Measurements from ENCODE around the gene METTL13. TPM values are rescaled to one million over a fixed set of nuclear protein-coding genes. Genes with fewer than 3 reads are reported as not detected.

The METTL13 gene
- total and polyA plus RNA-seq, 9 of the 15 experiments (the other 6 are each of a cell fraction or from before 2014, with no cell fraction given), result 18.9 to 78.9 (median 54.9) TPM

DNA sequence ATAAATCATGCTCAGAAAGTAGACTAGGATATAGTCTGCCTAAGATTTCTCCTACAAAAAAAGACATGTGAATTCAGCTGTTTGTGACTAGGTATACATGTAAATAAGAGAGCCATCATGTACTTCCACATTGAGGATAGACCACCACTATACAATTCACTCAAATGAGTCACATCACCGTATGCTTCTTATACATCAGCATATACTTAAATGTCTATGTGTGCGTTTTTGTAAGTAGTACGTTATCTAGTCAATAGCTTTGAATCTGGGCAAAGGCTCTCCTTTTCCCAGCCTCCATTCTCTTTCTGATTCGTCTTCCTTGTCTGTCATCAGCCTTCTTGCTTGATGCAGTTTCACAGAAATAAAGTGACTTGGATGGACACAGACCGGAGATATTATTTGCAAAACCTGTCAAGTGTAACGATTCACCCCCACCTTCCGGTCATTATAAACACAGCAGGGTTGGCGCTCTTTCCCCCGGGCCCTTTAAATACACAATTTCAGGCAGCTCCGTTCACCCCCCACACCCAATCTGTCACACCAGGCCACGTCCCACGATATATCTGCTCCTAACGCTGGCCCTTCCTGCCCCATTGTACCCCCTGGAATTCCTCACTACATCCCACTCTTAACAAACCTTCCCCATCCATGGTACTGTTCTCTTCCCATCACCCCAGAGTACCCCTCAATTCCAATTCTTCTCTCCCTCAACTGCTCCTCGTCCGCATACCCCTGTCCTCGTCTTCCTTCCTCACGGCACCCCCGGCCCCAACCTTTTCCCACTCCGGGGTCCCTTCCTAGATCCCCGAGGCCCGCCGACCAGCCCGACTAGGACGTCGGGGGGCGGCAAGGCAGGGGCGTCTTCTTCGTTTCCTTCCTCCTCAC lies 40.2 kb upstream of the METTL13 start (continued):
- TF ChIP-seq, protein P1, sequence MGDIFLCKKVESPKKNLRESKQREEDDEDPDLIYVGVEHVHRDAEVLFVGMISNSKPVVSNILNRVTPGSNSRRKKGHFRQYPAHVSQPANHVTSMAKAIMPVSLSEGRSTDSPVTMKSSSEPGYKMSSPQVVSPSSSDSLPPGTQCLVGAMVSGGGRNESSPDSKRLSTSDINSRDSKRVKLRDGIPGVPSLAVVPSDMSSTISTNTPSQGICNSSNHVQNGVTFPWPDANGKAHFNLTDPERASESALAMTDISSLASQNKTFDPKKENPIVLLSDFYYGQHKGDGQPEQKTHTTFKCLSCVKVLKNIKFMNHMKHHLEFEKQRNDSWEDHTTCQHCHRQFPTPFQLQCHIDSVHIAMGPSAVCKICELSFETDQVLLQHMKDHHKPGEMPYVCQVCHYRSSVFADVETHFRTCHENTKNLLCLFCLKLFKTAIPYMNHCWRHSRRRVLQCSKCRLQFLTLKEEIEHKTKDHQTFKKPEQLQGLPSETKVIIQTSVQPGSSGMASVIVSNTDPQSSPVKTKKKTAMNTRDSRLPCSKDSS (IDR thresholded peaks at IDR 0.05; ENCODE audit: low read depth, partially characterized antibody), result no peak
- TF ChIP-seq, protein P2, sequence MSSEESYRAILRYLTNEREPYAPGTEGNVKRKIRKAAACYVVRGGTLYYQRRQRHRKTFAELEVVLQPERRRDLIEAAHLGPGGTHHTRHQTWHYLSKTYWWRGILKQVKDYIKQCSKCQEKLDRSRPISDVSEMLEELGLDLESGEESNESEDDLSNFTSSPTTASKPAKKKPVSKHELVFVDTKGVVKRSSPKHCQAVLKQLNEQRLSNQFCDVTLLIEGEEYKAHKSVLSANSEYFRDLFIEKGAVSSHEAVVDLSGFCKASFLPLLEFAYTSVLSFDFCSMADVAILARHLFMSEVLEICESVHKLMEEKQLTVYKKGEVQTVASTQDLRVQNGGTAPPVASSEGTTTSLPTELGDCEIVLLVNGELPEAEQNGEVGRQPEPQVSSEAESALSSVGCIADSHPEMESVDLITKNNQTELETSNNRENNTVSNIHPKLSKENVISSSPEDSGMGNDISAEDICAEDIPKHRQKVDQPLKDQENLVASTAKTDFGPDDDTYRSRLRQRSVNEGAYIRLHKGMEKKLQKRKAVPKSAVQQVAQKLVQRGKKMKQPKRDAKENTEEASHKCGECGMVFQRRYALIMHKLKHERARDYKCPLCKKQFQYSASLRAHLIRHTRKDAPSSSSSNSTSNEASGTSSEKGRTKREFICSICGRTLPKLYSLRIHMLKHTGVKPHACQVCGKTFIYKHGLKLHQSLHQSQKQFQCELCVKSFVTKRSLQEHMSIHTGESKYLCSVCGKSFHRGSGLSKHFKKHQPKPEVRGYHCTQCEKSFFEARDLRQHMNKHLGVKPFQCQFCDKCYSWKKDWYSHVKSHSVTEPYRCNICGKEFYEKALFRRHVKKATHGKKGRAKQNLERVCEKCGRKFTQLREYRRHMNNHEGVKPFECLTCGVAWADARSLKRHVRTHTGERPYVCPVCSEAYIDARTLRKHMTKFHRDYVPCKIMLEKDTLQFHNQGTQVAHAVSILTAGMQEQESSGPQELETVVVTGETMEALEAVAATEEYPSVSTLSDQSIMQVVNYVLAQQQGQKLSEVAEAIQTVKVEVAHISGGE (CRISPR knock-in tag; IDR thresholded peaks at IDR 0.05), result no peak; a peak in 1 of 6 replicates
- TF ChIP-seq MBD1 (CRISPR knock-in tag; IDR thresholded peaks at IDR 0.05), result no peak
- no peak for TF ChIP-seq FOXJ3 (CRISPR knock-in tag; IDR thresholded peaks at IDR 0.05)
- TF ChIP-seq SP1 (CRISPR knock-in tag; IDR thresholded peaks at IDR 0.05), result no peak
- peak; percentile 61; the same call in 1 of the 2 replicates for TF ChIP-seq SMARCA5 (IDR thresholded peaks at IDR 0.05)
- TF ChIP-seq MECOM (CRISPR knock-in tag; IDR thresholded peaks at IDR 0.05), result no peak
- no peak for TF ChIP-seq NONO (IDR thresholded peaks at IDR 0.05; ENCODE audit: low read depth in 2 of 2, low read length in 1 of 2)
- TF ChIP-seq TRIM24 (IDR thresholded peaks at IDR 0.05), result no peak; a peak in 1 of 4 replicates
- TF ChIP-seq ZBED1 (IDR thresholded peaks at IDR 0.05), result no peak
- TF ChIP-seq POLR3A (IDR thresholded peaks at IDR 0.05; ENCODE audit: borderline replicate concordance, extremely low read depth, insufficient read depth, insufficient read length), result no peak
- no peak for TF ChIP-seq CBX8 (IDR thresholded peaks at IDR 0.05; ENCODE audit: borderline replicate concordance, extremely low read depth, low read depth, low read length, poor library complexity, severe bottlenecking)
- TF ChIP-seq GATA2 (CRISPR knock-in tag; IDR thresholded peaks at IDR 0.05), result no peak
- TF ChIP-seq MAFG (tag; conservative IDR thresholded peaks at IDR 0.05), result peak; percentile 40
- peak in 1 of 2 experiments; percentile 94; a peak in 2 of 4 replicates for TF ChIP-seq HDAC1 (IDR thresholded peaks at IDR 0.05)
- peak; percentile 56; the same call in 1 of the 2 replicates for TF ChIP-seq HDGF (IDR thresholded peaks at IDR 0.05)
- TF ChIP-seq CREB3 (tag; conservative IDR thresholded peaks at IDR 0.05; ENCODE audit: low read depth), result no peak
- TF ChIP-seq ADNP (tag; IDR thresholded peaks at IDR 0.05), result no peak
